Astrocyte of the spinal cord (primary cell): ENCODE results near the gene CYP3A5.
"Not testable (repeated sequence)": the region's sequence is repeated elsewhere in the genome, so short reads cannot be mapped to it uniquely, and the experiment has no call there.

Source experiments
- DNase-seq: peaks from one replicate; pipeline ENCODE4 v3.0.0; 2011; ENCODE audit warnings: low read depth, low spot score
- H3K4me3 ChIP-seq: 2 replicates; pipeline ENCODE4 v1.5.1; 2011; ENCODE audit warnings: low read depth, mild to moderate bottlenecking, low read length, moderate library complexity
- in situ Hi-C: cut with HindIII; loops from 2 replicates; pipeline ENCODE4 v1.10.0; 2017; ENCODE audit warnings: low sequenced_read_pairs
- TF ChIP-seq, protein P1 (sequence below): IDR thresholded peaks from 2 replicates; pipeline ENCODE4 v1.5.1; 2012; ENCODE audit warnings: low read depth, mild to moderate bottlenecking, low read length, inconsistent platforms

Gene CYP3A5

GRCh38 chr7:99668541-99668940, 11.3 kb downstream of the CYP3A5 start:
- H3K4me3 ChIP-seq: no peak overlapping the region
- no peak for DNase-seq
- in situ Hi-C loops: no loop called here
- TF ChIP-seq, protein P1, sequence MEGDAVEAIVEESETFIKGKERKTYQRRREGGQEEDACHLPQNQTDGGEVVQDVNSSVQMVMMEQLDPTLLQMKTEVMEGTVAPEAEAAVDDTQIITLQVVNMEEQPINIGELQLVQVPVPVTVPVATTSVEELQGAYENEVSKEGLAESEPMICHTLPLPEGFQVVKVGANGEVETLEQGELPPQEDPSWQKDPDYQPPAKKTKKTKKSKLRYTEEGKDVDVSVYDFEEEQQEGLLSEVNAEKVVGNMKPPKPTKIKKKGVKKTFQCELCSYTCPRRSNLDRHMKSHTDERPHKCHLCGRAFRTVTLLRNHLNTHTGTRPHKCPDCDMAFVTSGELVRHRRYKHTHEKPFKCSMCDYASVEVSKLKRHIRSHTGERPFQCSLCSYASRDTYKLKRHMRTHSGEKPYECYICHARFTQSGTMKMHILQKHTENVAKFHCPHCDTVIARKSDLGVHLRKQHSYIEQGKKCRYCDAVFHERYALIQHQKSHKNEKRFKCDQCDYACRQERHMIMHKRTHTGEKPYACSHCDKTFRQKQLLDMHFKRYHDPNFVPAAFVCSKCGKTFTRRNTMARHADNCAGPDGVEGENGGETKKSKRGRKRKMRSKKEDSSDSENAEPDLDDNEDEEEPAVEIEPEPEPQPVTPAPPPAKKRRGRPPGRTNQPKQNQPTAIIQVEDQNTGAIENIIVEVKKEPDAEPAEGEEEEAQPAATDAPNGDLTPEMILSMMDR: no peak

DNA sequence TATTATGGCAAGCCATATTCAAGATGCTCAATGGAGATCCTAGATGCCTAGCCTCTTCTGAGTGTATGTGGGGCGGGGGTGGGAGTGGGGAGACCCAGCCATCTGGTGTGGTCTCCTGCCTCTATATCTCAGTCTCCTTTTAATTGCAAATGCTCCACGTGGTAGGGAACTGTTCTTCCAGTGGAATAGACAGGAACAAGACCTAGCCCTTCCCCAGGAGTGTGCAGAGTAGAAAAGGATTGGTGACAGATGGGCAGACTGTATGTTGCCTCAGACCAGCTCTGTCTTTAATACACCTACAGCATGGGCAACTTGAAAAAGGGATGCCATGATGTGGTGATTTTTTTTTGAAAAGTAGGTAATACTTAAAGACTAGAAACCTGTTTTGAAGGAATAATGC, 12.6 kb downstream of the CYP3A5 start:
- TF ChIP-seq, protein P1: no peak

GRCh38 chr7:99666013-99666395, 13.8 kb downstream of the CYP3A5 start:
- in situ Hi-C loops: no loop called here
- DNase-seq: no peak
- TF ChIP-seq, protein P1: no peak
- no peak overlapping the region for H3K4me3 ChIP-seq

More for the DNA sequence above, 12.6 kb downstream of the CYP3A5 start:
- in situ Hi-C loops: no loop called here
- no peak overlapping the region for H3K4me3 ChIP-seq
- no peak for DNase-seq

- in situ Hi-C loops: no loop called here
- TF ChIP-seq, protein P1: no peak
- H3K4me3 ChIP-seq: no peak overlapping the region
- DNase-seq: no peak
These were observed 14.3 kb downstream of the CYP3A5 start for GRCh38 chr7:99665312-99666012.

- DNase-seq, in situ Hi-C loops, H3K4me3 ChIP-seq: not testable (repeated sequence)
These were observed 21.9 kb downstream of the CYP3A5 start for GRCh38 chr7:99657879-99658278.

DNA sequence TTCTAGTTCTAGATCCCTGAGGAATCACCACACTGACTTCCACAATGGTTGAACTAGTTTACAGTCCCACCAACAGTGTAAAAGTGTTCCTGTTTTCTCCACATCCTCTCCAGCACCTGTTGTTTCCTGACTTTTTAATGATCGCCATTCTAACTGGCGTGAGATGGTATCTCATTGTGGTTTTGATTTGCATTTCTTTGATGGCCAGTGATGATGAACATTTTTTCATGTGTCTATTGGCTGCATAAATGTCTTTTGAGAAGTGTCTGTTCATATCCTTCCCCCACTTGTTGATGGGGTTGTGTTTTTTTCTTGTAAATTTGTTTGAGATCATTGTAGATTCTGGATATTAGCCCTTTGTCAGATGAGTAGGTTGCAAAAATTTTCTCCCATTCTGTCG, 25.2 kb downstream of the CYP3A5 start:
- DNase-seq, in situ Hi-C loops, H3K4me3 ChIP-seq: not testable (repeated sequence)

DNA sequence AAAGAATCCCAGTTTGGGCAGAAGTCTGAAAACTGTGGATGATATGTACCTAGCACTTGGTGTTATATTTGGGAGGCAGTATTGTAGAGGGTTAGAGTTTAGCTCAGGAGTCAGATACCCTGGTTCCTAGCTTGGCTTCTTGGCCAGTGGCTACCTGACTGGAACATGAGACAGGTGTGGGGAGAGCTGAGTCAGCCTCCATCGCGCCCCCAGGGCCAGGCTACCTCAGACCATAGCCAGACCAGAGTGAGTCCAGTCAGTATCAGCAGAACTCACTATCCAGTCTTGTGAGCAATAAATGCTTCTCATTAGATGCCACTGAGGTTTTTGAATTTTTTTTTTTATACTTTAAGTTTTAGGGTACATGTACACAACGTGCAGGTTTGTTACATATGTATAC, 26.0 kb downstream of the CYP3A5 start:
- in situ Hi-C loops: no loop called here
- no peak for DNase-seq
- H3K4me3 ChIP-seq: no peak overlapping the region
- TF ChIP-seq, protein P1: no peak

GRCh38 chr7:99653269-99653668, 26.5 kb downstream of the CYP3A5 start:
- in situ Hi-C loops, H3K4me3 ChIP-seq, DNase-seq: not testable (repeated sequence)
